ENCODE measurements around the gene SMARCA4.

Gene SMARCA4

GRCh38 chr19:10922638-10923014, 38.2 kb upstream of the SMARCA4 start:
- Histone ChIP-seq H3K4me2 (ENCODE audit: low read length) (no peak overlapping the region), H2AFZ (ENCODE audit: low read length) (no peak overlapping the region), H3K79me2 (ENCODE audit: insufficient read depth, low read length) (no peaks in the 10 kb centered on the region), H3K9me2 (ENCODE audit: low read depth, low read length) (no peaks in the 10 kb centered on the region), H3K27ac (ENCODE audit: low read depth, low read length, poor library complexity, severe bottlenecking) (no peak overlapping the region), H3K9me3 (ENCODE audit: low read length) (no peaks in the 10 kb centered on the region), H3K9ac (ENCODE audit: low read length) (no peak overlapping the region), H3K36me3 (ENCODE audit: insufficient read depth, low read length) (peaks cover 56% of the 10 kb centered on the region; the same call in 1 of the 2 replicates), H3F3A (ENCODE audit: insufficient read depth, low read length) (no peaks in the 10 kb centered on the region), H3K27me3 (ENCODE audit: insufficient read depth, low read length) (no peaks in the 10 kb centered on the region), H4K20me1 (ENCODE audit: insufficient read depth, low read length) (no peaks in the 10 kb centered on the region), H3K4me1 (ENCODE audit: insufficient read depth, low read length, severe bottlenecking) (peaks cover 6% of the 10 kb centered on the region), H3K4me3 (ENCODE audit: low read depth, low read length, poor library complexity, severe bottlenecking) (no peak overlapping the region)
- TF ChIP-seq EZH2 (IDR thresholded peaks at IDR 0.05; ENCODE audit: borderline replicate concordance, low read length) (no peak), CTCF (IDR thresholded peaks at IDR 0.05; ENCODE audit: low read length) (no peak)

GRCh38 chr19:10923260-10924112, 37.3 kb upstream of the SMARCA4 start:
- TF ChIP-seq CTCF (IDR thresholded peaks at IDR 0.05; ENCODE audit: low read length) (no peak), EZH2 (IDR thresholded peaks at IDR 0.05; ENCODE audit: borderline replicate concordance, low read length) (no peak)
- H3K9ac ChIP-seq (ENCODE audit: low read length), result no peak overlapping the region
- H4K20me1 ChIP-seq (ENCODE audit: insufficient read depth, low read length), result no peaks in the 10 kb centered on the region
- H3K79me2 ChIP-seq (ENCODE audit: insufficient read depth, low read length), result no peaks in the 10 kb centered on the region
- H3K27ac ChIP-seq (ENCODE audit: low read depth, low read length, poor library complexity, severe bottlenecking), result no peak overlapping the region
- H3K9me2 ChIP-seq (ENCODE audit: low read depth, low read length), result no peaks in the 10 kb centered on the region
- peaks cover 10% of the 10 kb centered on the region for H3K4me1 ChIP-seq (ENCODE audit: insufficient read depth, low read length, severe bottlenecking)
- H3K36me3 ChIP-seq (ENCODE audit: insufficient read depth, low read length), result peaks cover 53% of the 10 kb centered on the region; the same call in 1 of the 2 replicates
- H2AFZ ChIP-seq (ENCODE audit: low read length), result no peak overlapping the region
- H3F3A ChIP-seq (ENCODE audit: insufficient read depth, low read length), result no peaks in the 10 kb centered on the region
- H3K9me3 ChIP-seq (ENCODE audit: low read length), result no peaks in the 10 kb centered on the region
- no peak overlapping the region for H3K4me3 ChIP-seq (ENCODE audit: low read depth, low read length, poor library complexity, severe bottlenecking)
- H3K4me2 ChIP-seq (ENCODE audit: low read length), result no peak overlapping the region
- H3K27me3 ChIP-seq (ENCODE audit: insufficient read depth, low read length), result no peaks in the 10 kb centered on the region

- TF ChIP-seq CTCF (IDR thresholded peaks at IDR 0.05; ENCODE audit: low read length), result no peak
- TF ChIP-seq EZH2 (IDR thresholded peaks at IDR 0.05; ENCODE audit: borderline replicate concordance, low read length), result no peak
- Histone ChIP-seq H4K20me1 (ENCODE audit: insufficient read depth, low read length) (no peaks in the 10 kb centered on the region), H3K4me2 (ENCODE audit: low read length) (no peak overlapping the region), H3K27me3 (ENCODE audit: insufficient read depth, low read length) (no peaks in the 10 kb centered on the region), H3K9ac (ENCODE audit: low read length) (no peak overlapping the region), H3K9me2 (ENCODE audit: low read depth, low read length) (no peaks in the 10 kb centered on the region), H3K36me3 (ENCODE audit: insufficient read depth, low read length) (peaks cover 42% of the 10 kb centered on the region; the same call in 1 of the 2 replicates), H3F3A (ENCODE audit: insufficient read depth, low read length) (no peaks in the 10 kb centered on the region), H3K79me2 (ENCODE audit: insufficient read depth, low read length) (peaks cover 3% of the 10 kb centered on the region; the same call in 1 of the 2 replicates), H2AFZ (ENCODE audit: low read length) (no peak overlapping the region), H3K4me1 (ENCODE audit: insufficient read depth, low read length, severe bottlenecking) (peaks cover 13% of the 10 kb centered on the region), H3K27ac (ENCODE audit: low read depth, low read length, poor library complexity, severe bottlenecking) (no peak overlapping the region), H3K9me3 (ENCODE audit: low read length) (no peaks in the 10 kb centered on the region), H3K4me3 (ENCODE audit: low read depth, low read length, poor library complexity, severe bottlenecking) (no peak overlapping the region)
Observed at GRCh38 chr19:10924597-10924996, 36.2 kb upstream of the SMARCA4 start.

Data from OCI-LY1 (cell line).